B cell (primary cell): ENCODE results near the gene LPGAT1. TPM values are rescaled to one million over a fixed set of nuclear protein-coding genes. Genes with fewer than 3 reads are reported as not detected.

Experiments used
- ATAC-seq: fragments of 200-7000 bp; cut with Tn5 transposase; one replicate; pipeline ENCODE4 v1.10.0; 2021; ENCODE audit warnings: low read depth, mild to moderate bottlenecking, moderate number of reproducible peaks, moderate library complexity
- CTCF ChIA-PET: fragments of 350-600 bp; sonication (Branson Sonifier 250); formaldehyde crosslinking; loops from one replicate; lab custom pipeline; 2021; ENCODE audit warnings: antibody characterized with exemption, inconsistent platforms; lab: Charles Lee
- POLR2A ChIA-PET: fragments of 350-600 bp; sonication (Branson Sonifier 250); formaldehyde crosslinking; loops from one replicate; lab custom pipeline; 2021; ENCODE audit warnings: antibody characterized with exemption; lab: Charles Lee
- DNase-seq: peaks from one replicate; pipeline ENCODE4 v3.0.0; 2013
- H2AFZ ChIP-seq: 2 replicates; pipeline ENCODE4 v1.6.1; 2012; ENCODE audit warnings: mild to moderate bottlenecking, low read depth, low read length; ENCODE audit not compliant: insufficient read depth, poor library complexity, severe bottlenecking
- H3K27ac ChIP-seq, 2 donors: 1 replicate in 1 of 2; 2 replicates in 1 of 2; pipeline ENCODE4 v1.5.1; 2012 to 2013; ENCODE audit warnings: low read length in 2 of 2, mild to moderate bottlenecking in 2 of 2, moderate library complexity in 1 of 2
- H3K27me3 ChIP-seq, 4 experiments: fragments of 200-600 bp in 1 of 4; sonication (generic) in 1 of 4; replicated peaks in 1 of 4; 1 replicate in 2 of 4; 2 replicates in 2 of 4; pipeline versions ENCODE4 v1.6.1 to v1.7.0; 2013 to 2016; ENCODE audit warnings: low read length in 3 of 4, mild to moderate bottlenecking in 2 of 4, mixed read lengths in 1 of 4, moderate library complexity in 1 of 4; ENCODE audit not compliant: insufficient read depth in 4 of 4, control insufficient read depth in 3 of 4; ENCODE audit errors: control extremely low read depth in 1 of 4
- H3K36me3 ChIP-seq, 2 experiments: replicated peaks in 1 of 2; 1 replicate in 1 of 2; 2 replicates in 1 of 2; pipeline versions ENCODE4 v1.6.1 to v1.7.1; 2013; ENCODE audit warnings: low read length in 1 of 2; ENCODE audit not compliant: insufficient read depth in 2 of 2, control insufficient read depth in 1 of 2; ENCODE audit errors: control extremely low read depth in 1 of 2, extremely low read depth in 1 of 2
- H3K4me1 ChIP-seq, 2 donors: fragments of 200-600 bp in 1 of 2; sonication (generic) in 1 of 2; 1 replicate in 1 of 2; 2 replicates in 1 of 2; pipeline versions ENCODE4 v1.5.1 to v1.6.1; 2013 to 2017; ENCODE audit warnings: low read length in 2 of 2; ENCODE audit not compliant: control insufficient read depth in 2 of 2, insufficient read depth in 2 of 2
- H3K4me2 ChIP-seq: replicated peaks from 2 replicates; pipeline ENCODE3; 2012; ENCODE audit warnings: mild to moderate bottlenecking, low read depth, low read length; ENCODE audit not compliant: poor library complexity, severe bottlenecking
- H3K4me3 ChIP-seq, 5 experiments: fragments of 200-600 bp in 1 of 5; sonication (generic) in 1 of 5; 1 replicate in 3 of 5; 2 replicates in 2 of 5; pipeline versions ENCODE4 v1.5.1 to v1.7.0; 2011 to 2016; ENCODE audit warnings: low read length in 4 of 5, mild to moderate bottlenecking in 4 of 5, low read depth in 2 of 5, control low read depth in 1 of 5, moderate library complexity in 1 of 5; ENCODE audit not compliant: insufficient read depth in 1 of 5; ENCODE audit errors: control extremely low read depth in 1 of 5, extremely low read depth in 1 of 5
- H3K79me2 ChIP-seq: fragments of 200-600 bp; sonication (generic); one replicate; pipeline ENCODE4 v1.6.0; 2016; ENCODE audit warnings: low read length; ENCODE audit not compliant: control insufficient read depth, insufficient read depth
- H3K9ac ChIP-seq: fragments of 200-600 bp; sonication (generic); 2 replicates; pipeline ENCODE4 v1.6.1; 2017; ENCODE audit warnings: mild to moderate bottlenecking, low read length, moderate library complexity
- H3K9me3 ChIP-seq, 3 donors: one replicate each; pipeline versions ENCODE4 v1.6.1 to v1.7.1; 2013; ENCODE audit warnings: low read length in 2 of 3; ENCODE audit not compliant: control insufficient read depth in 2 of 3, insufficient read depth in 1 of 3; ENCODE audit errors: control extremely low read depth in 1 of 3
- H4K20me1 ChIP-seq: 2 replicates; pipeline ENCODE4 v1.6.0; 2012; ENCODE audit warnings: mild to moderate bottlenecking, low read length; ENCODE audit not compliant: insufficient read depth, control insufficient read depth, poor library complexity, severe bottlenecking
- H3K27ac Mint-ChIP-seq: one replicate; pipeline ENCODE4 v1.8.0; 2021; ENCODE audit warnings: mixed read lengths
- H3K27me3 Mint-ChIP-seq: one replicate; pipeline ENCODE4 v1.8.0; 2021; ENCODE audit warnings: mixed read lengths
- H3K4me1 Mint-ChIP-seq: one replicate; pipeline ENCODE4 v1.8.0; 2021; ENCODE audit warnings: mixed read lengths
- H3K4me3 Mint-ChIP-seq: one replicate; pipeline ENCODE4 v1.8.0; 2021; ENCODE audit warnings: mixed read lengths
- H3K9me3 Mint-ChIP-seq: one replicate; pipeline ENCODE4 v1.8.0; 2022; ENCODE audit warnings: mixed read lengths; ENCODE audit not compliant: insufficient read depth
- EZH2 ChIP-seq: IDR thresholded peaks from 2 replicates; pipeline ENCODE4 v1.6.1; 2012; ENCODE audit warnings: borderline replicate concordance, low read depth, mild to moderate bottlenecking, moderate library complexity, low read length; ENCODE audit not compliant: insufficient read depth, poor library complexity, severe bottlenecking
- WGBS: methylation state at CpG from one replicate; pipeline ENCODE4 v1.1.5; 2013; ENCODE audit warnings: missing lambda C conversion rate; ENCODE audit not compliant: insufficient coverage; 5-methylcytosine and 5-hydroxymethylcytosine counted together
- intact Hi-C: fragments of 100-400 bp; cut with micrococcal nuclease; formaldehyde crosslinking; loops from one replicate; pipeline ENCODE4 v1.10.0; 2022
- polyA plus RNA-seq: library from polyadenylated mRNA; depleted of rRNA; stranded (reverse); fragments of >200 nt; gene quantifications from 2 replicates; pipeline ENCODE4 v1.2.3, GENCODE V29; 2012
- total RNA-seq, 2 donors: library from RNA; stranded (reverse); fragments of 120-200 nt in 1 of 2; gene quantifications; 1 replicate in 1 of 2; 2 replicates in 1 of 2; pipeline versions ENCODE4 v1.2.3 to v1.2.4, GENCODE V29; 2013 to 2022
- TF ChIP-seq, protein P1 (sequence below): fragments of 200-600 bp; IDR thresholded peaks from one replicate; pipeline ENCODE4 v1.8.0; 2022; ENCODE audit warnings: antibody characterized with exemption, mild to moderate bottlenecking

Gene LPGAT1
- total and polyA plus RNA-seq, 2 donors (not counting 1 experiment from before 2014, with no cell fraction given), result 9.3 to 63.8 TPM

DNA sequence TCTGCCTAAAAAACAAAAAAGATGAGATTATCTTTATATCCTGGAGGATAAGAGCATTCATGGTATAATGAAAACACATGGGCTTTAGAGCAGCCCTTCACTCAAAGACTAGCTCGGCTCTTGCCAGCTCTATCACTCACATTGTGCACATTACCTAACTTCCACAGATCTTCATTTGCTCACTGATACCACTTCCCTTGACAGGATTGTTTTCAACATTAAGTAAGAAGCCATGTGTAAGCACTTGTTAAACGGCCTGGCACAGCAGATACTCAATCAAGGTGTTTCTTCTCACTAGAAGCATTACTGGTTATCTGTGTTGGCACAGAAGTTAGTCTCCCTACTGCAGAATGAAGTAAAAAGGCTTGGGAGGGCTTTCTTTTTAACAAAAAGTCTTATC lies 18.7 kb downstream of the LPGAT1 start:
- ATAC-seq (no peak), DNase-seq (no peak)
- Histone ChIP-seq H3K4me3 (no peak overlapping the region), H3K9me3 (no peaks in the 10 kb centered on the region), H3K79me2 (peaks cover 40% of the 10 kb centered on the region), H2AFZ (no peak overlapping the region), H3K4me2 (no peak overlapping the region), H3K27ac (no peak overlapping the region), H4K20me1 (peaks cover 15% of the 10 kb centered on the region), H3K36me3 (peaks cover 5 to 25% of the 10 kb centered on the region in 2 experiments), H3K9ac (no peak overlapping the region), H3K27me3 (no peaks in the 10 kb centered on the region), H3K4me1 (no peaks in the 10 kb centered on the region)
- 100% methylated on average over 1 of the region's 2 CpGs for WGBS
- Mint-ChIP-seq H3K27ac (no peak overlapping the region), H3K9me3 (no peaks in the 10 kb centered on the region), H3K4me3 (no peak overlapping the region), H3K27me3 (no peaks in the 10 kb centered on the region), H3K4me1 (peaks cover 12% of the 10 kb centered on the region)
- TF ChIP-seq, protein P1, sequence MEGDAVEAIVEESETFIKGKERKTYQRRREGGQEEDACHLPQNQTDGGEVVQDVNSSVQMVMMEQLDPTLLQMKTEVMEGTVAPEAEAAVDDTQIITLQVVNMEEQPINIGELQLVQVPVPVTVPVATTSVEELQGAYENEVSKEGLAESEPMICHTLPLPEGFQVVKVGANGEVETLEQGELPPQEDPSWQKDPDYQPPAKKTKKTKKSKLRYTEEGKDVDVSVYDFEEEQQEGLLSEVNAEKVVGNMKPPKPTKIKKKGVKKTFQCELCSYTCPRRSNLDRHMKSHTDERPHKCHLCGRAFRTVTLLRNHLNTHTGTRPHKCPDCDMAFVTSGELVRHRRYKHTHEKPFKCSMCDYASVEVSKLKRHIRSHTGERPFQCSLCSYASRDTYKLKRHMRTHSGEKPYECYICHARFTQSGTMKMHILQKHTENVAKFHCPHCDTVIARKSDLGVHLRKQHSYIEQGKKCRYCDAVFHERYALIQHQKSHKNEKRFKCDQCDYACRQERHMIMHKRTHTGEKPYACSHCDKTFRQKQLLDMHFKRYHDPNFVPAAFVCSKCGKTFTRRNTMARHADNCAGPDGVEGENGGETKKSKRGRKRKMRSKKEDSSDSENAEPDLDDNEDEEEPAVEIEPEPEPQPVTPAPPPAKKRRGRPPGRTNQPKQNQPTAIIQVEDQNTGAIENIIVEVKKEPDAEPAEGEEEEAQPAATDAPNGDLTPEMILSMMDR, result no peak
- no peak for TF ChIP-seq EZH2
- ChIA-PET POLR2A (no interaction called here), CTCF (no interaction called here)
- intact Hi-C loops, result no loop called here

DNA sequence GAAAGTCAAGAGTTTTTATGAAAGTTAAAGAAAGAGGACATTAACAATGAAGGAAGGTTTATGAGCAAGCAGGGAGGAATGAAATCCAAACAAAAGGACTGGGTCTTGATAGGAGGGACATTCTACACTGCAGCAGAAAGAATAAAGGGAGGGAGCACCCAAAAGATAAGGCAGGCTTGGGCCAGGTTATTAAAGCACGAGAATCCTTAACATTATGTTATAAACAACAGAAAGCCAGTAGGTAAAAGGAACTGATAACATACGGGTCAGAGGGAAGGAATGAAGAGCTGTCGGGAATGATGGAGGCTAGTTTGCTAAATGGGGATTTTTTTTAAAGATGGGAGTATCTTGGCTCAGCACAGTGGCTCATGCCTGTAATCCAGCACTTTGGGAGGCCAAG lies 19.4 kb downstream of the LPGAT1 start:
- H3K36me3 ChIP-seq, result peaks cover 5 to 24% of the 10 kb centered on the region in 2 experiments
- H3K9me3 ChIP-seq, result no peaks in the 10 kb centered on the region
- DNase-seq (no peak), ATAC-seq (no peak)
- Mint-ChIP-seq H3K27ac (no peak overlapping the region), H3K4me1 (peaks cover 14% of the 10 kb centered on the region), H3K27me3 (no peaks in the 10 kb centered on the region), H3K4me3 (no peak overlapping the region), H3K9me3 (no peaks in the 10 kb centered on the region)
- no peaks in the 10 kb centered on the region for H3K4me1 ChIP-seq
- no peak overlapping the region for H3K27ac ChIP-seq
- no peak overlapping the region for H2AFZ ChIP-seq
- peaks cover 44% of the 10 kb centered on the region for H3K79me2 ChIP-seq
- intact Hi-C loops, result no loop called here
- POLR2A ChIA-PET, result no interaction called here
- CTCF ChIA-PET, result no interaction called here
- H3K27me3 ChIP-seq, result no peaks in the 10 kb centered on the region
- H4K20me1 ChIP-seq, result peaks cover 15% of the 10 kb centered on the region
- no peak overlapping the region for H3K4me3 ChIP-seq
- H3K4me2 ChIP-seq, result no peak overlapping the region
- no peak overlapping the region for H3K9ac ChIP-seq
- TF ChIP-seq EZH2, result no peak
- TF ChIP-seq, protein P1, result no peak
- WGBS, result 100% methylated on average over 2 of the region's 3 CpGs
